ENCODE measurements around the gene ANKRD35.
A peak's percentile ranks its signal among the peaks of the same experiment; 100 is the strongest.

Gene ANKRD35

GRCh38 chr1:145858238-145858900 lies 27.3 kb downstream of the ANKRD35 start:
- TF ChIP-seq CTCF (IDR thresholded peaks at IDR 0.05; ENCODE audit: borderline replicate concordance, control extremely low read depth, extremely low read depth, insufficient read depth, missing control alignments): no peak
- in situ Hi-C loops (cut with MboI; ENCODE audit: low sequenced_read_pairs, unreplicated experiment): no loop called here
- DNase-seq (ENCODE audit: low spot score): peak; percentile 63

- DNase-seq (ENCODE audit: low spot score): no peak
- no peak for TF ChIP-seq CTCF (IDR thresholded peaks at IDR 0.05; ENCODE audit: borderline replicate concordance, control extremely low read depth, extremely low read depth, insufficient read depth, missing control alignments)
- in situ Hi-C loops (cut with MboI; ENCODE audit: low sequenced_read_pairs, unreplicated experiment): no loop called here
Measured at GRCh38 chr1:145857170-145857569, 28.5 kb downstream of the ANKRD35 start.

GRCh38 chr1:145855426-145855948 lies 30.2 kb downstream of the ANKRD35 start:
- DNase-seq (ENCODE audit: low spot score): no peak
- TF ChIP-seq CTCF (IDR thresholded peaks at IDR 0.05; ENCODE audit: borderline replicate concordance, control extremely low read depth, extremely low read depth, insufficient read depth, missing control alignments): no peak
- in situ Hi-C loops (cut with MboI; ENCODE audit: low sequenced_read_pairs, unreplicated experiment): no loop called here

GRCh38 chr1:145849356-145850160 lies 36.1 kb downstream of the ANKRD35 start:
- TF ChIP-seq CTCF (IDR thresholded peaks at IDR 0.05; ENCODE audit: borderline replicate concordance, control extremely low read depth, extremely low read depth, insufficient read depth, missing control alignments): peak; percentile 1
- in situ Hi-C loops (cut with MboI; ENCODE audit: low sequenced_read_pairs, unreplicated experiment): no loop called here
- DNase-seq (ENCODE audit: low spot score): no peak

GRCh38 chr1:145847827-145848226 lies 37.8 kb downstream of the ANKRD35 start:
- no peak for DNase-seq (ENCODE audit: low spot score)
- in situ Hi-C loops (cut with MboI; ENCODE audit: low sequenced_read_pairs, unreplicated experiment): no loop called here
- TF ChIP-seq CTCF (IDR thresholded peaks at IDR 0.05; ENCODE audit: borderline replicate concordance, control extremely low read depth, extremely low read depth, insufficient read depth, missing control alignments): no peak

GRCh38 chr1:145846201-145846612 lies 39.5 kb downstream of the ANKRD35 start:
- DNase-seq (ENCODE audit: low spot score): peak; percentile 75
- TF ChIP-seq CTCF (IDR thresholded peaks at IDR 0.05; ENCODE audit: borderline replicate concordance, control extremely low read depth, extremely low read depth, insufficient read depth, missing control alignments): peak; percentile 37
- in situ Hi-C loops (cut with MboI; ENCODE audit: low sequenced_read_pairs, unreplicated experiment): no loop called here
